K562 (cell line): ENCODE data around the gene TMEM107. TPM values are rescaled to one million over a fixed set of nuclear protein-coding genes. Genes with fewer than 3 reads are reported as not detected.

Experiments used
- ATAC-seq: fragments of 200-7000 bp; cut with Tn5 transposase; 3 replicates; pipeline ENCODE4 v1.9.1; 2020; ENCODE audit warnings: moderate library complexity
- BruUV-seq: library from RNA; stranded (reverse); fragments of 400-500 nt; replicated peaks from 2 replicates; lab custom pipeline; 2021; lab: Mats Ljungman, UMichigan
- CTCF ChIA-PET: fragments of 300-600 bp; formaldehyde crosslinking; extraction: SDS; loops from one replicate; lab custom pipeline; 2021; ENCODE audit warnings: low intra/inter-chr PET ratio; lab: Yijun Ruan, JAX
- POLR2A ChIA-PET: fragments of 300-600, 350-650 bp; sonication (Branson Sonifier 250); formaldehyde crosslinking; extraction: SDS; loops from one replicate; lab custom pipeline; 2021; ENCODE audit warnings: antibody characterized with exemption, inconsistent platforms; lab: Yijun Ruan, JAX
- DNase-seq, 4 experiments: peaks; one replicate each; pipeline versions ENCODE4 v3.0.0 to v3.0.0-alpha.2; 2011 to 2018; ENCODE audit warnings: low spot score in 3 of 4, mixed read lengths in 3 of 4; ENCODE audit errors: extremely low read depth in 1 of 4
- FAIRE-seq: peaks from 2 replicates; lab custom pipeline; 2011; peaks lifted over from hg19 to GRCh38; lab: Jason Lieb, UNC
- H2AFZ ChIP-seq: 2 replicates; pipeline ENCODE4 v1.6.0; 2011; ENCODE audit warnings: low read depth, low read length, control low read depth, inconsistent platforms
- H3K27ac ChIP-seq: fragments of 200-600 bp; 3 replicates; pipeline ENCODE4 v1.8.0; 2011; ENCODE audit warnings: low read depth, mild to moderate bottlenecking, control low read depth, inconsistent platforms, low read length, moderate library complexity, mixed read lengths; ENCODE audit errors: extremely low read depth
- H3K27me3 ChIP-seq, 2 experiments: fragments of 300-600 bp in 1 of 2; 2 replicates in 1 of 2; 3 replicates in 1 of 2; pipeline versions ENCODE4 v1.6.0 to v1.8.0; 2011; ENCODE audit warnings: inconsistent platforms in 2 of 2, low read length in 2 of 2, mild to moderate bottlenecking in 1 of 2, mixed read lengths in 1 of 2, moderate library complexity in 1 of 2; ENCODE audit not compliant: control insufficient read depth in 2 of 2, insufficient read depth in 2 of 2
- H3K36me3 ChIP-seq: fragments of 300-600 bp; 3 replicates; pipeline ENCODE4 v1.8.0; 2011; ENCODE audit warnings: mild to moderate bottlenecking, low read length, inconsistent platforms; ENCODE audit not compliant: control insufficient read depth, insufficient read depth
- H3K4me1 ChIP-seq, 2 experiments: fragments of 200-600 bp in 1 of 2; replicated peaks in 1 of 2; 2 replicates in 1 of 2; 3 replicates in 1 of 2; pipeline versions ENCODE4 v1.5.1 to v1.8.0; 2011; ENCODE audit warnings: inconsistent platforms in 2 of 2, low read length in 2 of 2, mild to moderate bottlenecking in 1 of 2, mixed read lengths in 1 of 2, moderate library complexity in 1 of 2; ENCODE audit not compliant: control insufficient read depth in 2 of 2, insufficient read depth in 2 of 2
- H3K4me2 ChIP-seq: 2 replicates; pipeline ENCODE4 v1.6.1; 2011; ENCODE audit warnings: low read length, control low read depth, inconsistent platforms, mixed read lengths; ENCODE audit not compliant: insufficient read depth
- H3K4me3 ChIP-seq: fragments of 200-600 bp; sonication (generic), shearing (Covaris generic); 2 replicates; pipeline ENCODE4 v1.5.1; 2016; ENCODE audit warnings: control low read depth, inconsistent platforms
- H3K79me2 ChIP-seq: fragments of 200-600 bp; 3 replicates; pipeline ENCODE4 v1.8.0; 2011; ENCODE audit warnings: low read length, inconsistent platforms; ENCODE audit not compliant: control insufficient read depth, insufficient read depth
- H3K9ac ChIP-seq, 2 experiments: 2 replicates each; pipeline versions ENCODE4 v1.6.0 to v1.6.1; 2011; ENCODE audit warnings: low read depth in 2 of 2, low read length in 2 of 2, control low read depth in 1 of 2, inconsistent platforms in 1 of 2, mild to moderate bottlenecking in 1 of 2, mixed read lengths in 1 of 2; ENCODE audit not compliant: insufficient read depth in 1 of 2
- H3K9me1 ChIP-seq: one replicate; pipeline ENCODE4 v1.6.0; 2011; ENCODE audit warnings: inconsistent platforms, mild to moderate bottlenecking, low read length, moderate library complexity; ENCODE audit not compliant: control insufficient read depth, insufficient read depth
- H3K9me3 ChIP-seq: replicated peaks from 2 replicates; pipeline ENCODE4 v1.5.1; 2011; ENCODE audit warnings: low read depth, low read length, inconsistent platforms; ENCODE audit not compliant: control insufficient read depth, insufficient read depth
- H4K20me1 ChIP-seq: replicated peaks from 2 replicates; pipeline ENCODE4 v1.6.1; 2011; ENCODE audit warnings: low read length, inconsistent platforms, mixed read lengths; ENCODE audit not compliant: control insufficient read depth, insufficient read depth
- HNRNPH1 ChIP-seq: fragments of 200-400 bp; formaldehyde crosslinking; optimal IDR thresholded peaks from 2 replicates; pipeline ENCODE3; 2017; ENCODE audit warnings: low read depth, mild to moderate bottlenecking, low read length, moderate library complexity
- POLR3G ChIP-seq: IDR thresholded peaks from 2 replicates; pipeline ENCODE4 v1.6.1; 2011; ENCODE audit not compliant: insufficient read length, insufficient replicate concordance; ENCODE audit errors: extremely low read depth
- SIN3A ChIP-seq, 2 experiments: fragments of 150-350 bp in 1 of 2; IDR thresholded peaks; 2 replicates each; pipeline ENCODE4 v1.6.1; 2011 to 2016; ENCODE audit warnings: borderline replicate concordance in 2 of 2, low read depth in 2 of 2, low read length in 2 of 2, mild to moderate bottlenecking in 2 of 2, moderate library complexity in 2 of 2; ENCODE audit not compliant: control insufficient read depth in 1 of 2
- SMARCA5 ChIP-seq: fragments of 450-650 bp; IDR thresholded peaks from 2 replicates; pipeline ENCODE4 v1.6.1; 2016
- ZFPM2 ChIP-seq: fragments of 250-450 bp; sonication (Bioruptor Pico); IDR thresholded peaks from 2 replicates; pipeline ENCODE4 v1.5.1; 2022; ENCODE audit warnings: mild to moderate bottlenecking
- ZNF766 ChIP-seq: fragments of 200-800 bp; sonication (Bioruptor generic); conservative IDR thresholded peaks from 2 replicates; pipeline ENCODE4 v1.6.1; 2016; ENCODE audit warnings: missing genetic modification characterization, missing compliant biosample characterization
- WGBS: fragments of 100-300 bp; shearing (Covaris generic); methylation state at CpG from one replicate; pipeline ENCODE4 v1.1.6; 2016; ENCODE audit warnings: low coverage, mixed read lengths; ENCODE audit not compliant: insufficient coverage; ENCODE audit errors: missing lambda C conversion rate; 5-methylcytosine and 5-hydroxymethylcytosine counted together
- in situ Hi-C: fragments of 300-500 bp; cut with MboI; formaldehyde crosslinking; loops from 4 replicates; pipeline ENCODE4 v1.15.0; 2018; ENCODE audit warnings: inconsistent platforms, mixed read lengths
- intact Hi-C: fragments of 100-400 bp; cut with micrococcal nuclease; formaldehyde crosslinking; loops from 2 replicates; pipeline ENCODE4 v1.14.2; 2022
- polyA plus RNA-seq, 8 experiments: library from polyadenylated mRNA; depleted of rRNA in 4 of 8; stranded (reverse) in 5 of 8; unstranded in 3 of 8; fragments of >200 nt; fragmentation: Nextera tagmentation in 2 of 8; fragmentation: Illumina TruSeq in 1 of 8; extraction: Ambion mirVana in 2 of 8; extraction: Trizol in 1 of 8; gene quantifications; 2 replicates each; pipeline versions ENCODE4 v1.2.1 to v1.2.3, GENCODE V29; 2011 to 2014; ENCODE audit warnings: inconsistent platforms in 1 of 8, missing spikeins in 1 of 8
- total RNA-seq, 7 experiments: library from RNA; depleted of rRNA in 6 of 7; stranded (reverse); fragments of >200 nt in 6 of 7; fragmentation: Illumina TruSeq in 2 of 7; extraction: Trizol in 2 of 7; gene quantifications; 2 replicates each; pipeline versions ENCODE4 v1.2.1 to v1.2.3, GENCODE V29; 2011 to 2021; ENCODE audit warnings: low replicate concordance in 1 of 7
- TF ChIP-seq, protein P1 (sequence below): fragments of 450-650 bp; IDR thresholded peaks from 2 replicates; pipeline ENCODE4 v1.7.0; 2016; ENCODE audit warnings: borderline replicate concordance
- TF ChIP-seq, protein P2 (sequence below), 2 experiments: fragments of 200-800 bp in 1 of 2; sonication (Bioruptor generic) in 1 of 2; sonication (generic) in 1 of 2; formaldehyde crosslinking in 1 of 2; IDR thresholded peaks in 1 of 2; conservative IDR thresholded peaks in 1 of 2; 2 replicates each; pipeline versions ENCODE4 v1.5.0 to v1.6.1; 2016 to 2020; ENCODE audit warnings: missing compliant biosample characterization in 1 of 2, missing genetic modification characterization in 1 of 2, missing genetic modification reagents in 1 of 2

TMEM107 gene
- total and polyA plus RNA-seq, 9 of the 15 experiments (the other 6 are each of a cell fraction or from before 2014, with no cell fraction given) = 7.1 to 26.2 (median 16.9) TPM

DNA sequence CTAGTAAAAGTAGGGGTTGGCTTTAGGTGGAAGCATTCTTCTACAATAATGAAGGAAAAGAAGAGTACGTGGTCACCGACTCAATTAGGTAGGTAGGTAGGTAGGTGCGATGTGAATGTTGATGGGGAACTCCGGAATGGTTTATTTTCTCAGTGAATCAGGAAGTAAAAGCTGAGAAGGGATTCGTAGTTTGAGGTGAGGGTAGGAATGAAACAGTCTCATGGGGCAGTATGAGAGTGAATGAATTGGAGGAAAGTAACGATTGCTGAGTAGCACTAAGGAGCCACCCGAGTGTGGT is 37.9 kb downstream of the TMEM107 start (continued):
- TF ChIP-seq, protein P1, sequence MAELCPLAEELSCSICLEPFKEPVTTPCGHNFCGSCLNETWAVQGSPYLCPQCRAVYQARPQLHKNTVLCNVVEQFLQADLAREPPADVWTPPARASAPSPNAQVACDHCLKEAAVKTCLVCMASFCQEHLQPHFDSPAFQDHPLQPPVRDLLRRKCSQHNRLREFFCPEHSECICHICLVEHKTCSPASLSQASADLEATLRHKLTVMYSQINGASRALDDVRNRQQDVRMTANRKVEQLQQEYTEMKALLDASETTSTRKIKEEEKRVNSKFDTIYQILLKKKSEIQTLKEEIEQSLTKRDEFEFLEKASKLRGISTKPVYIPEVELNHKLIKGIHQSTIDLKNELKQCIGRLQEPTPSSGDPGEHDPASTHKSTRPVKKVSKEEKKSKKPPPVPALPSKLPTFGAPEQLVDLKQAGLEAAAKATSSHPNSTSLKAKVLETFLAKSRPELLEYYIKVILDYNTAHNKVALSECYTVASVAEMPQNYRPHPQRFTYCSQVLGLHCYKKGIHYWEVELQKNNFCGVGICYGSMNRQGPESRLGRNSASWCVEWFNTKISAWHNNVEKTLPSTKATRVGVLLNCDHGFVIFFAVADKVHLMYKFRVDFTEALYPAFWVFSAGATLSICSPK = no peak
- TF ChIP-seq POLR3G (no peak), SMARCA5 (0 out of 2 replicates have a peak, but pooled peaks have one; percentile 35), ZNF766 (CRISPR knock-in tag) (peak; percentile 42; the same call in 1 of the 2 replicates), ZFPM2 (CRISPR knock-in tag) (no peak)

DNA sequence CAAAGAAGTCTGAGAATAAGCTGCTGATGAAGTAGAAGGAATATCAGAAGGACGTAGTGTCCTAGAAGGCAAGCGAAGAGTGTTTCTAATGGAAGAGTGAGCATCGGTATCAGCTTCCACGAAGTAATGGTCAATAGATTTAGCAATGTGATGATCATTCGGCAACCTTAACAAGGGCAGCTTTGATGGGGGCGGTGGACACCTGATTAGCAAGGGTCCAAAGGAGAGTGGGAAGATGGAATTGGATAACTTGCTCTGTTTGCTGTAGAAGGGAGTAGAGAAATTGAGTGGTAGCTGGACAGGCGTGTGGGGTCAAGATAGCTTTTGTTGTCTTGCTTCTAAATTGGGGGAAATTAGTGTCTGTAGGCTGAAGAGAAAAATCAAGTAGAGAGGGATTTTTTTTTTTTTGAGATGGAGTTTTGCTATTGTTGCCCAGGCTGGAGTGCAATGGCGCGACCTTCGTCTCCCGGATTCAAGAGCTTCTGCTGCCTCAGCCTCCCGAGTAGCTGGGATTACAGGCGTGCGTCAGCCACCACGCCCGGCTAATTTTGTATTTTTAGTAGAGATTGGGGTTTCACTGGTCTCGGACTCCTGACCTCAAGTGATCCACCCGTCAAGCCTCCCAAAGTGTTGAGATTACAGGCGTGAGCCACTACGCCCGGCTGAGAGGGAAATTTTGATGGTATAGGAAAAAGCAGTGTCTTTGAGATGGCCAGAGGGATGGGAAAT is 38.4 kb downstream of the TMEM107 start:
- 15% methylated on average over 21 of the region's 21 CpGs for WGBS
- Histone ChIP-seq H3K4me3 (peak overlapping the region; percentile 59), H3K27ac (peak overlapping the region; percentile 95), H4K20me1 (0 out of 2 replicates have a peak, but pooled peaks cover 2% of the 10 kb centered on the region), H3K36me3 (peaks cover 26% of the 10 kb centered on the region; the same call in 1 of the 3 replicates), H3K9me3 (no peaks in the 10 kb centered on the region), H3K9ac (peak overlapping the region; percentile 86 to 87; a peak in 3 of 4 replicates), H3K79me2 (no peaks in the 10 kb centered on the region), H3K9me1 (no peaks in the 10 kb centered on the region), H3K4me1 (peaks cover 6 to 31% of the 10 kb centered on the region in 2 experiments; a peak in 4 of 5 replicates), H3K4me2 (peak overlapping the region; percentile 92), H2AFZ (peak overlapping the region; percentile 90), H3K27me3 (no peaks in the 10 kb centered on the region)
- intact Hi-C loops (loop anchor here (1.0 to 5.0 kb wide), 6 partner anchors 17 to 164 kb away; no protein-coding TSS in a partner anchor), in situ Hi-C loops (no loop called here)
- TF ChIP-seq, protein P2, sequence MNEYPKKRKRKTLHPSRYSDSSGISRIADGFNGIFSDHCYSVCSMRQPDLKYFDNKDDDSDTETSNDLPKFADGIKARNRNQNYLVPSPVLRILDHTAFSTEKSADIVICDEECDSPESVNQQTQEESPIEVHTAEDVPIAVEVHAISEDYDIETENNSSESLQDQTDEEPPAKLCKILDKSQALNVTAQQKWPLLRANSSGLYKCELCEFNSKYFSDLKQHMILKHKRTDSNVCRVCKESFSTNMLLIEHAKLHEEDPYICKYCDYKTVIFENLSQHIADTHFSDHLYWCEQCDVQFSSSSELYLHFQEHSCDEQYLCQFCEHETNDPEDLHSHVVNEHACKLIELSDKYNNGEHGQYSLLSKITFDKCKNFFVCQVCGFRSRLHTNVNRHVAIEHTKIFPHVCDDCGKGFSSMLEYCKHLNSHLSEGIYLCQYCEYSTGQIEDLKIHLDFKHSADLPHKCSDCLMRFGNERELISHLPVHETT (CRISPR knock-in tag; conservative IDR thresholded peaks at IDR 0.05 in 1 of 2, IDR thresholded peaks at IDR 0.05 in 1 of 2) = no peak
- TF ChIP-seq SIN3A (IDR thresholded peaks at IDR 0.05; ENCODE audit: borderline replicate concordance in 2 of 2, control insufficient read depth in 1 of 2, low read depth in 2 of 2, low read length in 2 of 2) = no peak
- TF ChIP-seq HNRNPH1 = no peak
- BruUV-seq = no TSS peak
- no peak for ATAC-seq
- ChIA-PET CTCF (interaction anchor here (0.6 to 1.4 kb wide), 3 partner anchors 17 to 99 kb away, joined by 3 to 4 read pairs (median 3); no protein-coding TSS in a partner anchor), POLR2A (interaction anchor here (0.7 to 2.8 kb wide), 7 partner anchors 11 to 91 kb away, joined by 3 to 14 read pairs (median 4); no protein-coding TSS in a partner anchor)
- DNase-seq = peak in 1 of 4 experiments; percentile 34
- FAIRE-seq = peak; percentile 6
